DND-41 (cell line): ENCODE results near the gene ADD1.

Experiments used
- ATAC-seq: fragments of 200-7000 bp; cut with Tn5 transposase; 3 replicates; pipeline ENCODE4 v1.9.1; 2021; ENCODE audit warnings: low read depth; ENCODE audit not compliant: insufficient read depth
- DNase-seq: peaks from one replicate; pipeline ENCODE4 v3.0.0-alpha.2; 2020
- H2AFZ ChIP-seq: 2 replicates; pipeline ENCODE4 v1.6.0; 2012; ENCODE audit warnings: low read depth, low read length
- H3K27ac ChIP-seq: 2 replicates; pipeline ENCODE4 v1.5.1; 2012; ENCODE audit warnings: low read length, inconsistent platforms
- H3K27me3 ChIP-seq: fragments of 200-600 bp; sonication (generic); 2 replicates; pipeline ENCODE4 v1.6.0; 2012; ENCODE audit warnings: low read length, mild to moderate bottlenecking, inconsistent platforms; ENCODE audit not compliant: insufficient read depth, poor library complexity
- H3K36me3 ChIP-seq: 2 replicates; pipeline ENCODE4 v1.5.1; 2012; ENCODE audit warnings: low read length, inconsistent platforms; ENCODE audit not compliant: insufficient read depth
- H3K4me1 ChIP-seq: 2 replicates; pipeline ENCODE4 v1.5.1; 2012; ENCODE audit warnings: mild to moderate bottlenecking, low read length; ENCODE audit not compliant: insufficient read depth
- H3K4me2 ChIP-seq: 2 replicates; pipeline ENCODE4 v1.6.0; 2012; ENCODE audit warnings: mild to moderate bottlenecking, moderate library complexity, low read length, inconsistent platforms; ENCODE audit not compliant: insufficient read depth
- H3K4me3 ChIP-seq, 2 experiments: fragments of 200-600 bp in 1 of 2; shearing (Covaris generic) in 1 of 2; 2 replicates each; pipeline ENCODE4 v1.5.1; 2012 to 2016; ENCODE audit warnings: inconsistent platforms in 2 of 2, low read length in 2 of 2, mild to moderate bottlenecking in 2 of 2, low read depth in 1 of 2, moderate library complexity in 1 of 2
- H3K79me2 ChIP-seq: 2 replicates; pipeline ENCODE4 v1.6.0; 2012; ENCODE audit warnings: low read length, inconsistent platforms; ENCODE audit not compliant: insufficient read depth
- H3K9ac ChIP-seq: 2 replicates; pipeline ENCODE4 v1.6.0; 2012; ENCODE audit warnings: low read depth, mild to moderate bottlenecking, inconsistent platforms, low read length, moderate library complexity
- H3K9me3 ChIP-seq: 2 replicates; pipeline ENCODE4 v1.5.1; 2012; ENCODE audit warnings: low read length, moderate library complexity, mild to moderate bottlenecking, inconsistent platforms; ENCODE audit not compliant: insufficient read depth, severe bottlenecking
- H4K20me1 ChIP-seq: 2 replicates; pipeline ENCODE4 v1.6.0; 2012; ENCODE audit warnings: low read length; ENCODE audit not compliant: insufficient read depth
- EZH2 ChIP-seq: IDR thresholded peaks from 3 replicates; pipeline ENCODE4 v1.6.1; 2012; ENCODE audit warnings: borderline replicate concordance, low read depth, mild to moderate bottlenecking, moderate library complexity, low read length, inconsistent platforms; ENCODE audit not compliant: severe bottlenecking
- TF ChIP-seq, protein P1 (sequence below): IDR thresholded peaks from 2 replicates; pipeline ENCODE4 v1.5.1; 2012; ENCODE audit warnings: borderline replicate concordance, low read length, moderate library complexity, mild to moderate bottlenecking; ENCODE audit not compliant: poor library complexity, severe bottlenecking; ENCODE audit errors: extremely low read depth

The ADD1 gene

DNA sequence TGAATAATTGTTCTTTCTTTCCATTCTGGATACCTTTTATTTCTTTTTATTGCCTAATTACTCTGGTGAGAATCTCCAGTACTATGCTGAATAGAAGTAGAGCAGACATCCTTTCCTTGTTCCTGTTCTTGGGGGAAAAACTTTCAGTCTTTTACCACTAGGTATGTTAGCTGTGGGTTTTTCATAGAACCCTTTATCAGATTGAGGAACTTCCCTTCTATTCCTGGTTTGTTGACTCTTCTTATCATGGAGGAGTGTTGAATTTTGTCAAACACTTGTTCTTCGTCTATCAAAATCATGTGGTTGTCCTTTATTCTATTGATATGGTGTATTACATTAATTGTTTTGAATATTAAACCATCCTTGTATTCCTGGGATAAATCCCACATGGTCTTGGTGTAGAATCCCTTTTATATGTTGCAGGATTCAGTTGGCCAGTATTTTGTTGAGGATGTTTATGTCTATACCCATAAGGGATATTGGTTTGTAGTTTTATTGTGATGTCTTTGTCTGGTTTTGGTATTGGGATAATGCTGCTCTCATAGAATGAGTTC, 27.2 kb upstream of the ADD1 start:
- Histone ChIP-seq H3K4me1 (peaks cover 18% of the 10 kb centered on the region), H4K20me1 (no peaks in the 10 kb centered on the region), H2AFZ (no peak overlapping the region), H3K36me3 (no peaks in the 10 kb centered on the region), H3K9me3 (no peaks in the 10 kb centered on the region), H3K4me3 (no peak overlapping the region), H3K27ac (no peak overlapping the region), H3K9ac (no peak overlapping the region), H3K79me2 (no peaks in the 10 kb centered on the region), H3K4me2 (no peak overlapping the region), H3K27me3 (no peaks in the 10 kb centered on the region)
- TF ChIP-seq, protein P1, sequence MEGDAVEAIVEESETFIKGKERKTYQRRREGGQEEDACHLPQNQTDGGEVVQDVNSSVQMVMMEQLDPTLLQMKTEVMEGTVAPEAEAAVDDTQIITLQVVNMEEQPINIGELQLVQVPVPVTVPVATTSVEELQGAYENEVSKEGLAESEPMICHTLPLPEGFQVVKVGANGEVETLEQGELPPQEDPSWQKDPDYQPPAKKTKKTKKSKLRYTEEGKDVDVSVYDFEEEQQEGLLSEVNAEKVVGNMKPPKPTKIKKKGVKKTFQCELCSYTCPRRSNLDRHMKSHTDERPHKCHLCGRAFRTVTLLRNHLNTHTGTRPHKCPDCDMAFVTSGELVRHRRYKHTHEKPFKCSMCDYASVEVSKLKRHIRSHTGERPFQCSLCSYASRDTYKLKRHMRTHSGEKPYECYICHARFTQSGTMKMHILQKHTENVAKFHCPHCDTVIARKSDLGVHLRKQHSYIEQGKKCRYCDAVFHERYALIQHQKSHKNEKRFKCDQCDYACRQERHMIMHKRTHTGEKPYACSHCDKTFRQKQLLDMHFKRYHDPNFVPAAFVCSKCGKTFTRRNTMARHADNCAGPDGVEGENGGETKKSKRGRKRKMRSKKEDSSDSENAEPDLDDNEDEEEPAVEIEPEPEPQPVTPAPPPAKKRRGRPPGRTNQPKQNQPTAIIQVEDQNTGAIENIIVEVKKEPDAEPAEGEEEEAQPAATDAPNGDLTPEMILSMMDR: no peak
- no peak for TF ChIP-seq EZH2
- ATAC-seq: no peak
- no peak for DNase-seq

- no peak overlapping the region for H3K9ac ChIP-seq
- H3K4me2 ChIP-seq: no peak overlapping the region
- ATAC-seq: no peak
- H3K4me3 ChIP-seq: no peak overlapping the region
- H2AFZ ChIP-seq: no peak overlapping the region
- no peaks in the 10 kb centered on the region for H3K9me3 ChIP-seq
- H3K27ac ChIP-seq: no peak overlapping the region
- DNase-seq: no peak
- H4K20me1 ChIP-seq: no peaks in the 10 kb centered on the region
- H3K27me3 ChIP-seq: no peaks in the 10 kb centered on the region
- H3K4me1 ChIP-seq: peaks cover 12% of the 10 kb centered on the region
- no peaks in the 10 kb centered on the region for H3K79me2 ChIP-seq
- TF ChIP-seq, protein P1: no peak
- no peak for TF ChIP-seq EZH2
- no peaks in the 10 kb centered on the region for H3K36me3 ChIP-seq
These were observed 26.5 kb upstream of the ADD1 start for GRCh38 chr4:2817137-2817536.

GRCh38 chr4:2817701-2818350, 25.8 kb upstream of the ADD1 start:
- H3K27me3 ChIP-seq: no peaks in the 10 kb centered on the region
- no peaks in the 10 kb centered on the region for H4K20me1 ChIP-seq
- H3K4me2 ChIP-seq: no peak overlapping the region
- no peak overlapping the region for H3K27ac ChIP-seq
- H3K4me1 ChIP-seq: peaks cover 5% of the 10 kb centered on the region
- H3K9ac ChIP-seq: no peak overlapping the region
- DNase-seq (no peak), ATAC-seq (no peak)
- no peaks in the 10 kb centered on the region for H3K79me2 ChIP-seq
- H3K4me3 ChIP-seq: no peak overlapping the region
- TF ChIP-seq, protein P1: no peak
- TF ChIP-seq EZH2: no peak
- no peak overlapping the region for H2AFZ ChIP-seq
- H3K36me3 ChIP-seq: no peaks in the 10 kb centered on the region
- H3K9me3 ChIP-seq: no peaks in the 10 kb centered on the region
